ENCODE results near the gene STXBP1.

STXBP1 gene

DNA sequence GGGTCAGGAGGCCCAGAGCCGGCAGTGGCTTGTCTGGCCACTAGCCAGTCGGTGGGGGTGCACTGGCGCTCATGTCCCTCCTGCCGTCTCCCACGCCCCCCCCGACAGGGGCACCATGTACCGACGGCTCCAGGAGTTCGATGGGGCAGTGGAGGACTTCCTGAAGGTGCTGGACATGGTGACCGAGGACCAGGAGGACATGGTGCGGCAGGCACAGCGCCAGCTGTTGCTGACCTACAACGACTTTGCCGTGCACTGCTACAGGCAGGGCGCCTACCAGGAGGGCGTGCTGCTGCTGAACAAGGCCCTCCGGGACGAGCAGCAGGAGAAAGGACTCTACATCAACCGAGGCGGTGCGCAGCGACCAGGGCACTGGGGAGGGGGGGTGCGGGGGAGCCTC, 111.9 kb downstream of the STXBP1 start:
- no peak overlapping the region for H3K4me2 ChIP-seq (ENCODE audit: low read length)
- TF ChIP-seq EZH2 (IDR thresholded peaks at IDR 0.05; ENCODE audit: borderline replicate concordance, low read length) = no peak
- TF ChIP-seq, protein P1, sequence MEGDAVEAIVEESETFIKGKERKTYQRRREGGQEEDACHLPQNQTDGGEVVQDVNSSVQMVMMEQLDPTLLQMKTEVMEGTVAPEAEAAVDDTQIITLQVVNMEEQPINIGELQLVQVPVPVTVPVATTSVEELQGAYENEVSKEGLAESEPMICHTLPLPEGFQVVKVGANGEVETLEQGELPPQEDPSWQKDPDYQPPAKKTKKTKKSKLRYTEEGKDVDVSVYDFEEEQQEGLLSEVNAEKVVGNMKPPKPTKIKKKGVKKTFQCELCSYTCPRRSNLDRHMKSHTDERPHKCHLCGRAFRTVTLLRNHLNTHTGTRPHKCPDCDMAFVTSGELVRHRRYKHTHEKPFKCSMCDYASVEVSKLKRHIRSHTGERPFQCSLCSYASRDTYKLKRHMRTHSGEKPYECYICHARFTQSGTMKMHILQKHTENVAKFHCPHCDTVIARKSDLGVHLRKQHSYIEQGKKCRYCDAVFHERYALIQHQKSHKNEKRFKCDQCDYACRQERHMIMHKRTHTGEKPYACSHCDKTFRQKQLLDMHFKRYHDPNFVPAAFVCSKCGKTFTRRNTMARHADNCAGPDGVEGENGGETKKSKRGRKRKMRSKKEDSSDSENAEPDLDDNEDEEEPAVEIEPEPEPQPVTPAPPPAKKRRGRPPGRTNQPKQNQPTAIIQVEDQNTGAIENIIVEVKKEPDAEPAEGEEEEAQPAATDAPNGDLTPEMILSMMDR (IDR thresholded peaks at IDR 0.05; ENCODE audit: low read length) = no peak
- no peaks in the 10 kb centered on the region for H3K9me3 ChIP-seq (ENCODE audit: low read length)
- H3K9me2 ChIP-seq (ENCODE audit: low read depth, low read length) = no peaks in the 10 kb centered on the region
- no peak overlapping the region for H2AFZ ChIP-seq (ENCODE audit: low read length)
- no peak overlapping the region for H3K27ac ChIP-seq (ENCODE audit: low read depth, low read length, poor library complexity, severe bottlenecking)
- no peak overlapping the region for H3K9ac ChIP-seq (ENCODE audit: low read length)
- H3K79me2 ChIP-seq (ENCODE audit: insufficient read depth, low read length) = no peaks in the 10 kb centered on the region
- H3K4me3 ChIP-seq (ENCODE audit: low read depth, low read length, poor library complexity, severe bottlenecking) = no peak overlapping the region
- H4K20me1 ChIP-seq (ENCODE audit: insufficient read depth, low read length) = no peaks in the 10 kb centered on the region
- no peaks in the 10 kb centered on the region for H3K4me1 ChIP-seq (ENCODE audit: insufficient read depth, low read length, severe bottlenecking)
- H3K27me3 ChIP-seq (ENCODE audit: insufficient read depth, low read length) = peaks cover 4% of the 10 kb centered on the region; the same call in 1 of the 2 replicates
- no peaks in the 10 kb centered on the region for H3F3A ChIP-seq (ENCODE audit: insufficient read depth, low read length)
- H3K36me3 ChIP-seq (ENCODE audit: insufficient read depth, low read length) = no peaks in the 10 kb centered on the region

DNA sequence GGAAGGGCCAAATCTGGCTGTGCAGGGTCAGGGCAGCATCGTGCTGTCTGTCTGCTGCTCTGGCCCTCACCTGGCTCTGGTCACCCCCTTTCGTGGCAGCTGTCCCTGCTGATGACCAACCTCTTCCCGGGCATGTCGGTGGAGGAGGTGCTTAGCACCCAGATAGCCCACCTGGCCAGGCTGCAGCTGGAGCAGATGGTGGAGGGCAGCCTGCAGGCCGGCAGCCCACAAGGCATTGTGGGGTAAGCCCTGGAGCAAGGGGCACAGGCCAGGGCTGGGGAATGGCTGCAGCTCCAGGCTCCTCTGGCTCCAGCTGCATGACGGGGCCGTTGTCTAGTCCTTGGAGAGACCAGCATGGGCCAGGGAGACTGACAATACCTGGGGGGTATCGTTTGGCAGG, 114.8 kb downstream of the STXBP1 start:
- Histone ChIP-seq H2AFZ (ENCODE audit: low read length) (no peak overlapping the region), H3F3A (ENCODE audit: insufficient read depth, low read length) (no peaks in the 10 kb centered on the region), H3K9me2 (ENCODE audit: low read depth, low read length) (no peaks in the 10 kb centered on the region), H4K20me1 (ENCODE audit: insufficient read depth, low read length) (no peaks in the 10 kb centered on the region), H3K4me1 (ENCODE audit: insufficient read depth, low read length, severe bottlenecking) (no peaks in the 10 kb centered on the region), H3K4me3 (ENCODE audit: low read depth, low read length, poor library complexity, severe bottlenecking) (no peak overlapping the region), H3K79me2 (ENCODE audit: insufficient read depth, low read length) (no peaks in the 10 kb centered on the region), H3K9me3 (ENCODE audit: low read length) (no peaks in the 10 kb centered on the region), H3K27ac (ENCODE audit: low read depth, low read length, poor library complexity, severe bottlenecking) (no peak overlapping the region), H3K4me2 (ENCODE audit: low read length) (no peak overlapping the region), H3K27me3 (ENCODE audit: insufficient read depth, low read length) (peaks cover 4% of the 10 kb centered on the region; the same call in 1 of the 2 replicates), H3K36me3 (ENCODE audit: insufficient read depth, low read length) (no peaks in the 10 kb centered on the region), H3K9ac (ENCODE audit: low read length) (no peak overlapping the region)
- TF ChIP-seq, protein P1 (IDR thresholded peaks at IDR 0.05; ENCODE audit: low read length) = no peak
- no peak for TF ChIP-seq EZH2 (IDR thresholded peaks at IDR 0.05; ENCODE audit: borderline replicate concordance, low read length)

DNA sequence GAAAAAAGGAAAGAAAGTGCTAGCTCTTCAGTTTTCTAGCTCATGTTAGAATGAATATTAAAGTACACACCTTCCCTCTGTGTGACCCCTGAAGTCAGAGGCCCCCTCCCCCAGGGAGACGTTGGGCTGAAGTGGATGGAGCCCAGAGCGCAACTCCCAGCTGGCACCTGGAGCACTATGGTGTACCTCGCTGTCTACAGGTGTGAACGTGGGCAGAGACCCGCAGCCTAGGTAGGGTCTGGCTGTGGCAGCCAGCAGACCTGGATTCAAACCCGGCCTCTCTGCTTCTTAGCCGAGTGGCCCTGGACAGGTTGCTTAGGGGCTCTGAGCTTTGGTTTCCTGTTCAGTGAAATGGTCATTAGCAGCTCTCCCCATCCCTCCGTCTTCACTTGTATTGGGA, 116.7 kb downstream of the STXBP1 start:
- no peak overlapping the region for H3K4me3 ChIP-seq (ENCODE audit: low read depth, low read length, poor library complexity, severe bottlenecking)
- H3K27me3 ChIP-seq (ENCODE audit: insufficient read depth, low read length) = no peaks in the 10 kb centered on the region
- no peaks in the 10 kb centered on the region for H3K9me2 ChIP-seq (ENCODE audit: low read depth, low read length)
- H3K79me2 ChIP-seq (ENCODE audit: insufficient read depth, low read length) = no peaks in the 10 kb centered on the region
- H3K9me3 ChIP-seq (ENCODE audit: low read length) = no peaks in the 10 kb centered on the region
- H3K27ac ChIP-seq (ENCODE audit: low read depth, low read length, poor library complexity, severe bottlenecking) = no peak overlapping the region
- no peaks in the 10 kb centered on the region for H3K36me3 ChIP-seq (ENCODE audit: insufficient read depth, low read length)
- no peak overlapping the region for H3K9ac ChIP-seq (ENCODE audit: low read length)
- TF ChIP-seq EZH2 (IDR thresholded peaks at IDR 0.05; ENCODE audit: borderline replicate concordance, low read length) = no peak
- TF ChIP-seq, protein P1 (IDR thresholded peaks at IDR 0.05; ENCODE audit: low read length) = no peak
- H2AFZ ChIP-seq (ENCODE audit: low read length) = no peak overlapping the region
- H3K4me2 ChIP-seq (ENCODE audit: low read length) = no peak overlapping the region
- H3K4me1 ChIP-seq (ENCODE audit: insufficient read depth, low read length, severe bottlenecking) = no peaks in the 10 kb centered on the region
- no peaks in the 10 kb centered on the region for H3F3A ChIP-seq (ENCODE audit: insufficient read depth, low read length)
- no peaks in the 10 kb centered on the region for H4K20me1 ChIP-seq (ENCODE audit: insufficient read depth, low read length)

All from OCI-LY1 (cell line).